Right lobe of liver (tissue), 4 donors: ENCODE results near the gene USP38.

Source experiments
- POLR2A ChIP-seq: fragments of 450-650 bp; IDR thresholded peaks from one replicate; pipeline ENCODE4 v1.6.1; 2017; ENCODE audit warnings: antibody characterized with exemption, mild to moderate bottlenecking
- TF ChIP-seq, protein P1 (sequence below), 4 donors: fragments of 200-600 bp in 3 of 4; fragments of 450-650 bp in 1 of 4; IDR thresholded peaks; one replicate each; pipeline versions ENCODE4 v1.5.1 to v1.8.0; 2016 to 2022; ENCODE audit warnings: antibody characterized with exemption in 4 of 4, mild to moderate bottlenecking in 2 of 4
- donor health status: DM: no; HTN: no; CAD: no.
- donor health status: DM: no; HTN: no; CAD: no.
- donor health status: DM: no; HTN: yes; CAD: no.

DNA sequence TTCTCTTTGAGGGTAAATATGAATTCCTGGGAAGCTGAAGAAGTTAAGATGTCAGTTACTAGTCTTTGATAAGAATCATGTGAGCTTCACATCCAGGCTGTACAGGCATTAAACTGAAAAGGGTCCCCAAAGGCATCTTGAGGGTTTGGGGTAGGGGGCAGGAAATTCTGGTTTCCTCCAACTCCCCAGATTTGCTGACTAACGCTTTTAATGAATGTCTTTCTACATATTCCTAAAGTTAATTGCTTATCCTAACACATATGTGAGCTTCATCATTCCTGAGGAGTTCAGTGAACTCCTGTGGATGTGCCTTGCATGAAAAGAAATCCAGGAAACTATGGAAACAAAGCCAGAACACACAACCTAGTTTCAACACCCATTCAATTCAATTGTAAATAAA is 78.1 kb downstream of the USP38 start:
- TF ChIP-seq, protein P1, sequence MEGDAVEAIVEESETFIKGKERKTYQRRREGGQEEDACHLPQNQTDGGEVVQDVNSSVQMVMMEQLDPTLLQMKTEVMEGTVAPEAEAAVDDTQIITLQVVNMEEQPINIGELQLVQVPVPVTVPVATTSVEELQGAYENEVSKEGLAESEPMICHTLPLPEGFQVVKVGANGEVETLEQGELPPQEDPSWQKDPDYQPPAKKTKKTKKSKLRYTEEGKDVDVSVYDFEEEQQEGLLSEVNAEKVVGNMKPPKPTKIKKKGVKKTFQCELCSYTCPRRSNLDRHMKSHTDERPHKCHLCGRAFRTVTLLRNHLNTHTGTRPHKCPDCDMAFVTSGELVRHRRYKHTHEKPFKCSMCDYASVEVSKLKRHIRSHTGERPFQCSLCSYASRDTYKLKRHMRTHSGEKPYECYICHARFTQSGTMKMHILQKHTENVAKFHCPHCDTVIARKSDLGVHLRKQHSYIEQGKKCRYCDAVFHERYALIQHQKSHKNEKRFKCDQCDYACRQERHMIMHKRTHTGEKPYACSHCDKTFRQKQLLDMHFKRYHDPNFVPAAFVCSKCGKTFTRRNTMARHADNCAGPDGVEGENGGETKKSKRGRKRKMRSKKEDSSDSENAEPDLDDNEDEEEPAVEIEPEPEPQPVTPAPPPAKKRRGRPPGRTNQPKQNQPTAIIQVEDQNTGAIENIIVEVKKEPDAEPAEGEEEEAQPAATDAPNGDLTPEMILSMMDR (IDR thresholded peaks at IDR 0.05), result no peak
- no peak for TF ChIP-seq POLR2A
